ENCODE data around the gene CDKL1.

CDKL1 gene

DNA sequence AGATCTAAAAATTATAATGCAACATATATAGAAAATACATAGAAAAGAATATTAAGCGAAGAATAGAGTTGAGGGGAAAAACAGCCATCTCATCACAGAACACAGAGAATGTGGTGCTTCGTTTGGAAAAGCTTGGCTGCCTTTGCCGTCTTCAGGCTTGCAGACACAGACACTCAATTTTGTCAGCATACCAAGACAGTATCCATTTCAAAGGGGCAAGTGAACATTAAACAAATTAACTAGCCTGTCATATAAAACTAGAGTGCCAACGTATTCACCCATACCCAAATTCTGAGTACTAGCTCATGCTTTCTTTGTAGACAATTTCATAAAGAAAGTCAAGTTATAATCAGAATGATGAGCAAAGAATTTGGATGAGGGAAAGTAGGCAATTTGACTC lies 44.1 kb downstream of the CDKL1 start:
- no peak for TF ChIP-seq TOX (CRISPR knock-in tag; IDR thresholded peaks at IDR 0.05; ENCODE audit: borderline replicate concordance)
- no peak for TF ChIP-seq ZNF565 (CRISPR knock-in tag; conservative IDR thresholded peaks at IDR 0.05; ENCODE audit: low read depth)
- TF ChIP-seq, protein P1, sequence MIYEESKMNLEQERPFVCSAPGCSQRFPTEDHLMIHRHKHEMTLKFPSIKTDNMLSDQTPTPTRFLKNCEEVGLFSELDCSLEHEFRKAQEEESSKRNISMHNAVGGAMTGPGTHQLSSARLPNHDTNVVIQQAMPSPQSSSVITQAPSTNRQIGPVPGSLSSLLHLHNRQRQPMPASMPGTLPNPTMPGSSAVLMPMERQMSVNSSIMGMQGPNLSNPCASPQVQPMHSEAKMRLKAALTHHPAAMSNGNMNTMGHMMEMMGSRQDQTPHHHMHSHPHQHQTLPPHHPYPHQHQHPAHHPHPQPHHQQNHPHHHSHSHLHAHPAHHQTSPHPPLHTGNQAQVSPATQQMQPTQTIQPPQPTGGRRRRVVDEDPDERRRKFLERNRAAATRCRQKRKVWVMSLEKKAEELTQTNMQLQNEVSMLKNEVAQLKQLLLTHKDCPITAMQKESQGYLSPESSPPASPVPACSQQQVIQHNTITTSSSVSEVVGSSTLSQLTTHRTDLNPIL (CRISPR knock-in tag; IDR thresholded peaks at IDR 0.05; ENCODE audit: low read depth) = no peak
- no peak for TF ChIP-seq ZFP30 (CRISPR knock-in tag; IDR thresholded peaks at IDR 0.05)
- no peak for TF ChIP-seq TCF4 (CRISPR knock-in tag; IDR thresholded peaks at IDR 0.05; ENCODE audit: borderline replicate concordance)
- no peak for TF ChIP-seq RARB (CRISPR knock-in tag; IDR thresholded peaks at IDR 0.05)
- TF ChIP-seq, protein P2, sequence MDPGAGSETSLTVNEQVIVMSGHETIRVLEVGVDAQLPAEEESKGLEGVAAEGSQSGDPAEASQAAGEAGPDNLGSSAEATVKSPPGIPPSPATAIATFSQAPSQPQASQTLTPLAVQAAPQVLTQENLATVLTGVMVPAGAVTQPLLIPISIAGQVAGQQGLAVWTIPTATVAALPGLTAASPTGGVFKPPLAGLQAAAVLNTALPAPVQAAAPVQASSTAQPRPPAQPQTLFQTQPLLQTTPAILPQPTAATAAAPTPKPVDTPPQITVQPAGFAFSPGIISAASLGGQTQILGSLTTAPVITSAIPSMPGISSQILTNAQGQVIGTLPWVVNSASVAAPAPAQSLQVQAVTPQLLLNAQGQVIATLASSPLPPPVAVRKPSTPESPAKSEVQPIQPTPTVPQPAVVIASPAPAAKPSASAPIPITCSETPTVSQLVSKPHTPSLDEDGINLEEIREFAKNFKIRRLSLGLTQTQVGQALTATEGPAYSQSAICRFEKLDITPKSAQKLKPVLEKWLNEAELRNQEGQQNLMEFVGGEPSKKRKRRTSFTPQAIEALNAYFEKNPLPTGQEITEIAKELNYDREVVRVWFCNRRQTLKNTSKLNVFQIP (CRISPR knock-in tag; IDR thresholded peaks at IDR 0.05; ENCODE audit: borderline replicate concordance, low read depth) = no peak
- no peak for TF ChIP-seq ZC3H10 (CRISPR knock-in tag; IDR thresholded peaks at IDR 0.05)
- TF ChIP-seq ARNTL (CRISPR knock-in tag; IDR thresholded peaks at IDR 0.05; ENCODE audit: borderline replicate concordance, low read depth) = no peak
- no peak for TF ChIP-seq ZNF70 (CRISPR knock-in tag; IDR thresholded peaks at IDR 0.05)
- TF ChIP-seq ZFP3 (CRISPR knock-in tag; IDR thresholded peaks at IDR 0.05) = no peak
- no peak for TF ChIP-seq ZNF8 (CRISPR knock-in tag; IDR thresholded peaks at IDR 0.05)
- TF ChIP-seq ISL1 (CRISPR knock-in tag; IDR thresholded peaks at IDR 0.05) = no peak

DNA sequence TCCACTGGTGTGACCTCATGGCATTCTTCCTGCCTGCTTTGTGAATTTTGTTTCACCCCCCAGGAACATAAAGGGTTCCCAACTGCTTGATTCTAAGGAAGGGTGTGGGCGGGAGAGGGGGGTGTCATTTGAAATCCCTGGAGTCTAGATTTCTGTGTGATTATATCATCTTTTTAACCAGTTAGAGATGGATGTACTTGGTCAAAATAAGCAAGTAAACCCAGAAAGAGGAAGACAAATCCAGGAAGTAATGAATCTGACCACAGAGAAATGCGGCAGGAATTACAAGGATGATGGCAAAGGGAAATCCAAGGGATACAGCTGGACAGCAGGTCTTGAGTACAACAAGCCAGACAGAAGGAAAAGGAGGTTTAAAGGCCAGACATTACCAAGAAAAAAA lies 45.7 kb downstream of the CDKL1 start:
- ATAC-seq = no peak
- TF ChIP-seq, protein P3, sequence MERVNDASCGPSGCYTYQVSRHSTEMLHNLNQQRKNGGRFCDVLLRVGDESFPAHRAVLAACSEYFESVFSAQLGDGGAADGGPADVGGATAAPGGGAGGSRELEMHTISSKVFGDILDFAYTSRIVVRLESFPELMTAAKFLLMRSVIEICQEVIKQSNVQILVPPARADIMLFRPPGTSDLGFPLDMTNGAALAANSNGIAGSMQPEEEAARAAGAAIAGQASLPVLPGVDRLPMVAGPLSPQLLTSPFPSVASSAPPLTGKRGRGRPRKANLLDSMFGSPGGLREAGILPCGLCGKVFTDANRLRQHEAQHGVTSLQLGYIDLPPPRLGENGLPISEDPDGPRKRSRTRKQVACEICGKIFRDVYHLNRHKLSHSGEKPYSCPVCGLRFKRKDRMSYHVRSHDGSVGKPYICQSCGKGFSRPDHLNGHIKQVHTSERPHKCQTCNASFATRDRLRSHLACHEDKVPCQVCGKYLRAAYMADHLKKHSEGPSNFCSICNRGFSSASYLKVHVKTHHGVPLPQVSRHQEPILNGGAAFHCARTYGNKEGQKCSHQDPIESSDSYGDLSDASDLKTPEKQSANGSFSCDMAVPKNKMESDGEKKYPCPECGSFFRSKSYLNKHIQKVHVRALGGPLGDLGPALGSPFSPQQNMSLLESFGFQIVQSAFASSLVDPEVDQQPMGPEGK (CRISPR knock-in tag; IDR thresholded peaks at IDR 0.05; ENCODE audit: borderline replicate concordance) = no peak
- TF ChIP-seq OSR1 (CRISPR knock-in tag; IDR thresholded peaks at IDR 0.05) (no peak), TCF4 (CRISPR knock-in tag; IDR thresholded peaks at IDR 0.05; ENCODE audit: borderline replicate concordance) (no peak), ZFP30 (CRISPR knock-in tag; IDR thresholded peaks at IDR 0.05) (no peak), BACH2 (CRISPR knock-in tag; IDR thresholded peaks at IDR 0.05; ENCODE audit: borderline replicate concordance) (no peak), ZFP3 (CRISPR knock-in tag; IDR thresholded peaks at IDR 0.05) (no peak), ZNF70 (CRISPR knock-in tag; IDR thresholded peaks at IDR 0.05) (no peak), ISL1 (CRISPR knock-in tag; IDR thresholded peaks at IDR 0.05) (no peak), ESRRG (CRISPR knock-in tag; IDR thresholded peaks at IDR 0.05) (no peak), ARNTL (CRISPR knock-in tag; IDR thresholded peaks at IDR 0.05; ENCODE audit: borderline replicate concordance, low read depth) (no peak), CSDC2 (CRISPR knock-in tag; IDR thresholded peaks at IDR 0.05) (no peak), RARB (CRISPR knock-in tag; IDR thresholded peaks at IDR 0.05) (no peak), TOX (CRISPR knock-in tag; IDR thresholded peaks at IDR 0.05; ENCODE audit: borderline replicate concordance) (no peak), SNAI2 (CRISPR knock-in tag; IDR thresholded peaks at IDR 0.05) (no peak), ZNF8 (CRISPR knock-in tag; IDR thresholded peaks at IDR 0.05) (no peak), ZNF565 (CRISPR knock-in tag; conservative IDR thresholded peaks at IDR 0.05; ENCODE audit: low read depth) (no peak), PPARA (CRISPR knock-in tag; IDR thresholded peaks at IDR 0.05; ENCODE audit: borderline replicate concordance) (no peak)
- TF ChIP-seq, protein P2 (CRISPR knock-in tag; IDR thresholded peaks at IDR 0.05; ENCODE audit: borderline replicate concordance, low read depth) = no peak
- TF ChIP-seq, protein P4, sequence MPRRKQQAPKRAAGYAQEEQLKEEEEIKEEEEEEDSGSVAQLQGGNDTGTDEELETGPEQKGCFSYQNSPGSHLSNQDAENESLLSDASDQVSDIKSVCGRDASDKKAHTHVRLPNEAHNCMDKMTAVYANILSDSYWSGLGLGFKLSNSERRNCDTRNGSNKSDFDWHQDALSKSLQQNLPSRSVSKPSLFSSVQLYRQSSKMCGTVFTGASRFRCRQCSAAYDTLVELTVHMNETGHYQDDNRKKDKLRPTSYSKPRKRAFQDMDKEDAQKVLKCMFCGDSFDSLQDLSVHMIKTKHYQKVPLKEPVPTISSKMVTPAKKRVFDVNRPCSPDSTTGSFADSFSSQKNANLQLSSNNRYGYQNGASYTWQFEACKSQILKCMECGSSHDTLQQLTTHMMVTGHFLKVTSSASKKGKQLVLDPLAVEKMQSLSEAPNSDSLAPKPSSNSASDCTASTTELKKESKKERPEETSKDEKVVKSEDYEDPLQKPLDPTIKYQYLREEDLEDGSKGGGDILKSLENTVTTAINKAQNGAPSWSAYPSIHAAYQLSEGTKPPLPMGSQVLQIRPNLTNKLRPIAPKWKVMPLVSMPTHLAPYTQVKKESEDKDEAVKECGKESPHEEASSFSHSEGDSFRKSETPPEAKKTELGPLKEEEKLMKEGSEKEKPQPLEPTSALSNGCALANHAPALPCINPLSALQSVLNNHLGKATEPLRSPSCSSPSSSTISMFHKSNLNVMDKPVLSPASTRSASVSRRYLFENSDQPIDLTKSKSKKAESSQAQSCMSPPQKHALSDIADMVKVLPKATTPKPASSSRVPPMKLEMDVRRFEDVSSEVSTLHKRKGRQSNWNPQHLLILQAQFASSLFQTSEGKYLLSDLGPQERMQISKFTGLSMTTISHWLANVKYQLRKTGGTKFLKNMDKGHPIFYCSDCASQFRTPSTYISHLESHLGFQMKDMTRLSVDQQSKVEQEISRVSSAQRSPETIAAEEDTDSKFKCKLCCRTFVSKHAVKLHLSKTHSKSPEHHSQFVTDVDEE (CRISPR knock-in tag; IDR thresholded peaks at IDR 0.05) = no peak
- TF ChIP-seq, protein P1 (CRISPR knock-in tag; IDR thresholded peaks at IDR 0.05; ENCODE audit: low read depth) = no peak

More for the DNA sequence above, 44.1 kb downstream of the CDKL1 start:
- peak; percentile 46; the same call in 2 of the 3 replicates for ATAC-seq

Data from SK-N-SH treated with all-trans-retinoic acid at 6 μM for 48 hours (cell line).